ENCODE measurements around the gene DNAJC15. TPM values are rescaled to one million over a fixed set of nuclear protein-coding genes. Genes with fewer than 3 reads are reported as not detected.

The DNAJC15 gene
- total RNA-seq, 1 experiment from 2014 or later, result 72.2 TPM

DNA sequence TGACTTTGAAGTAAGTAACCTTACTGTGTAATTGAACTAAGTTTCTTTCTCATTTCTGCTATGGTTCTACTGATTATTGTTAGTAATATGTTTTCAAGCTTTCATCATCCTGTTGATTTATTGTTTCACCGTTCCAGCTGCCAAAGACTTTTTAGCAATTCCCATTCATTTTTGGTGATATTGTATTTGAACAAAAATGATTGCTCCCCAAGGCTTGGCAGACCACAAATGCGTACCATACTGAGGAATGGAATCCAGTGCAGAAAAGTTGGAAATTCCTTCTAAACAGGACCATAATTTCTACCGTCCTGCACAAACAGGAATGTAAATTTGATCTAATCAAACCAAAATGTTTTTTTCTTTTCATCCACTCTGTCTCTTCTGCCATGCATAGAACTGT is 42.1 kb upstream of the DNAJC15 start:
- intact Hi-C loops (cut with micrococcal nuclease; ENCODE audit: unreplicated experiment), result no loop called here
- peaks cover 13% of the 10 kb centered on the region for H3K9me3 Mint-ChIP-seq (ENCODE audit: unreplicated experiment)
- no TSS peak for BruUV-seq (replicated peaks)
- TF ChIP-seq, protein P1, sequence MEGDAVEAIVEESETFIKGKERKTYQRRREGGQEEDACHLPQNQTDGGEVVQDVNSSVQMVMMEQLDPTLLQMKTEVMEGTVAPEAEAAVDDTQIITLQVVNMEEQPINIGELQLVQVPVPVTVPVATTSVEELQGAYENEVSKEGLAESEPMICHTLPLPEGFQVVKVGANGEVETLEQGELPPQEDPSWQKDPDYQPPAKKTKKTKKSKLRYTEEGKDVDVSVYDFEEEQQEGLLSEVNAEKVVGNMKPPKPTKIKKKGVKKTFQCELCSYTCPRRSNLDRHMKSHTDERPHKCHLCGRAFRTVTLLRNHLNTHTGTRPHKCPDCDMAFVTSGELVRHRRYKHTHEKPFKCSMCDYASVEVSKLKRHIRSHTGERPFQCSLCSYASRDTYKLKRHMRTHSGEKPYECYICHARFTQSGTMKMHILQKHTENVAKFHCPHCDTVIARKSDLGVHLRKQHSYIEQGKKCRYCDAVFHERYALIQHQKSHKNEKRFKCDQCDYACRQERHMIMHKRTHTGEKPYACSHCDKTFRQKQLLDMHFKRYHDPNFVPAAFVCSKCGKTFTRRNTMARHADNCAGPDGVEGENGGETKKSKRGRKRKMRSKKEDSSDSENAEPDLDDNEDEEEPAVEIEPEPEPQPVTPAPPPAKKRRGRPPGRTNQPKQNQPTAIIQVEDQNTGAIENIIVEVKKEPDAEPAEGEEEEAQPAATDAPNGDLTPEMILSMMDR (IDR thresholded peaks at IDR 0.05; ENCODE audit: insufficient read depth in 1 of 2, low read depth in 1 of 2, low read length in 1 of 2, severe bottlenecking in 1 of 2, unreplicated experiment in 1 of 2), result no peak
- ChIA-PET CTCF (interaction anchor here (1.1 kb wide), 1 partner anchor 13 kb away, joined by 3 read pairs; no protein-coding TSS in a partner anchor), POLR2A (no interaction called here)
- Histone ChIP-seq H3K9me3 (no peaks in the 10 kb centered on the region), H3K36me3 (ENCODE audit: control insufficient read depth, insufficient read depth, low read length) (no peaks in the 10 kb centered on the region), H3K27me3 (replicated peaks; ENCODE audit: control insufficient read depth, insufficient read depth, low read length) (no peaks in the 10 kb centered on the region), H3K4me3 (ENCODE audit: low read depth, low read length) (no peak overlapping the region), H3K4me1 (peaks cover 72% of the 10 kb centered on the region)
- peak overlapping the region; percentile 34 for H3K4me3 Mint-ChIP-seq (ENCODE audit: unreplicated experiment)
- H3K36me3 Mint-ChIP-seq (ENCODE audit: insufficient read depth, unreplicated experiment), result peaks cover 10% of the 10 kb centered on the region
- H3K4me1 Mint-ChIP-seq (ENCODE audit: low read depth, unreplicated experiment), result peaks cover 78% of the 10 kb centered on the region
- no peak for DNase-seq
- H3K27me3 Mint-ChIP-seq (ENCODE audit: insufficient read depth, unreplicated experiment), result no peaks in the 10 kb centered on the region
- peak overlapping the region; percentile 95 for H3K27ac Mint-ChIP-seq (ENCODE audit: unreplicated experiment)

DNA sequence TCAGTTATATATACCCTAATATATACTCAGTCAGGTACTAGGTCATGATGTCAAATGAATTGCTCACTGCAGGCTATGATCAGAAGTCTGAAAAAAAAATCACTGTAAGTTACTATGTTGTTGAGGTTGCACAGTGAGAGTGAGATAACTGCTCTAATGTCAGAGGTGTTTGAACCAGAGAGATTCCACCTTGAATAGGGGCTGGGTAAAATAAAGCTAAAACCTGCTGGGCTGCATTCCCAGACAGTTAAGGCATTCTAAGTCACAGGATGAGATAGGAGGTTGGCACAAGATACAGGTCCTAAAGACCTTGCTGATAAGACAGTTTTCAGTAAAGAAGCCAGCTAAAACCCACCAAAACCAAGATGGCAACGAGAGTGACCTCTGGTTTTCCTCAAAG is 41.5 kb upstream of the DNAJC15 start:
- no TSS peak for BruUV-seq (replicated peaks)
- Histone ChIP-seq H3K4me1 (peaks cover 67% of the 10 kb centered on the region), H3K27me3 (replicated peaks; ENCODE audit: control insufficient read depth, insufficient read depth, low read length) (no peaks in the 10 kb centered on the region), H3K36me3 (ENCODE audit: control insufficient read depth, insufficient read depth, low read length) (no peaks in the 10 kb centered on the region), H3K4me3 (ENCODE audit: low read depth, low read length) (no peak overlapping the region), H3K9me3 (no peaks in the 10 kb centered on the region)
- CTCF ChIA-PET, result interaction anchor here (1.1 kb wide), 1 partner anchor 13 kb away, joined by 3 read pairs; no protein-coding TSS in a partner anchor
- intact Hi-C loops (cut with micrococcal nuclease; ENCODE audit: unreplicated experiment), result loop anchor here (1.0 to 2.0 kb wide), 3 partner anchors 10 to 73 kb away; partner anchors contain the start of gene EPSTI1
- Mint-ChIP-seq H3K4me3 (ENCODE audit: unreplicated experiment) (peak overlapping the region; percentile 34), H3K27ac (ENCODE audit: unreplicated experiment) (peak overlapping the region; percentile 95), H3K36me3 (ENCODE audit: insufficient read depth, unreplicated experiment) (peaks cover 10% of the 10 kb centered on the region), H3K9me3 (ENCODE audit: unreplicated experiment) (peaks cover 13% of the 10 kb centered on the region), H3K27me3 (ENCODE audit: insufficient read depth, unreplicated experiment) (no peaks in the 10 kb centered on the region), H3K4me1 (ENCODE audit: low read depth, unreplicated experiment) (peaks cover 72% of the 10 kb centered on the region)
- TF ChIP-seq, protein P1 (IDR thresholded peaks at IDR 0.05; ENCODE audit: insufficient read depth in 1 of 2, low read depth in 1 of 2, low read length in 1 of 2, severe bottlenecking in 1 of 2, unreplicated experiment in 1 of 2), result no peak
- peak; percentile 82 for DNase-seq
- POLR2A ChIA-PET, result interaction anchor here (0.7 to 1.4 kb wide), 2 partner anchors 11 to 73 kb away, joined by 3 to 10 read pairs; no protein-coding TSS in a partner anchor

DNA sequence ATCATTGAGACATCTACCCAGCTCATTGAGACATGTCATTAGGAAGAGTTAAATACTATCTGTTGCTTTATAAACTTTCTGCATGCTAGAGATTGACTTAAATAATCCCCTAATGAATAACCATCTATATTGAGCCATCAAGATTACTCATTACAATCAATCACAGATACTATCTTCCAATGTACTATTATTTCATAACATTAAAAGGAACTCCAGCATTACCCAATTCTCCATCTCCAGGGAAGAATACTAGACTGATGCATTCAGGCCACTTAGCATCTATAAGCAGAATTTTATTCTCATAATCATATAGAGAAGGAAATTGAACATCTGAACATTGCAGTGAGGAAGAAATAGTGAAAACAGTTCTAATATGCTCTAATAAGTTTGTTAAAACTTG is 39.4 kb upstream of the DNAJC15 start:
- H3K4me3 Mint-ChIP-seq (ENCODE audit: unreplicated experiment), result no peak overlapping the region
- no peaks in the 10 kb centered on the region for H3K9me3 ChIP-seq
- no peak for DNase-seq
- no peaks in the 10 kb centered on the region for H3K27me3 ChIP-seq (replicated peaks; ENCODE audit: control insufficient read depth, insufficient read depth, low read length)
- H3K27ac Mint-ChIP-seq (ENCODE audit: unreplicated experiment), result no peak overlapping the region
- peaks cover 59% of the 10 kb centered on the region for H3K4me1 Mint-ChIP-seq (ENCODE audit: low read depth, unreplicated experiment)
- no peaks in the 10 kb centered on the region for H3K36me3 ChIP-seq (ENCODE audit: control insufficient read depth, insufficient read depth, low read length)
- BruUV-seq (replicated peaks), result no TSS peak
- ChIA-PET CTCF (interaction anchor here (0.7 kb wide), 1 partner anchor 1919 kb away, joined by 3 read pairs; no protein-coding TSS in a partner anchor), POLR2A (interaction anchor here (0.8 kb wide), 1 partner anchor 8 kb away, joined by 4 read pairs; the partner anchor contains the start of gene EPSTI1)
- H3K27me3 Mint-ChIP-seq (ENCODE audit: insufficient read depth, unreplicated experiment), result no peaks in the 10 kb centered on the region
- intact Hi-C loops (cut with micrococcal nuclease; ENCODE audit: unreplicated experiment), result no loop called here
- H3K36me3 Mint-ChIP-seq (ENCODE audit: insufficient read depth, unreplicated experiment), result peaks cover 10% of the 10 kb centered on the region
- TF ChIP-seq, protein P1 (IDR thresholded peaks at IDR 0.05; ENCODE audit: insufficient read depth in 1 of 2, low read depth in 1 of 2, low read length in 1 of 2, severe bottlenecking in 1 of 2, unreplicated experiment in 1 of 2), result no peak
- H3K4me1 ChIP-seq, result peaks cover 56% of the 10 kb centered on the region
- no peak overlapping the region for H3K4me3 ChIP-seq (ENCODE audit: low read depth, low read length)
- peaks cover 13% of the 10 kb centered on the region for H3K9me3 Mint-ChIP-seq (ENCODE audit: unreplicated experiment)

All from Caco-2 (cell line).